ENCODE results near the gene RBMS3. TPM values are rescaled to one million over a fixed set of nuclear protein-coding genes. Genes with fewer than 3 reads are reported as not detected.
A peak's percentile ranks its signal among the peaks of the same experiment; 100 is the strongest.

Gene RBMS3
- total RNA-seq, 1 donor from 2014 or later: 0.47 TPM

GRCh38 chr3:29639578-29640290 lies 358.9 kb downstream of the RBMS3 start:
- no peak overlapping the region for H3K27ac Mint-ChIP-seq
- Histone ChIP-seq H3K79me2 (ENCODE audit: low read depth) (no peaks in the 10 kb centered on the region), H3K9me3 (ENCODE audit: low read depth) (no peaks in the 10 kb centered on the region), H3K4me1 (no peaks in the 10 kb centered on the region), H3F3A (ENCODE audit: low read depth) (peaks cover 9% of the 10 kb centered on the region), H3K4me2 (no peak overlapping the region), H2AFZ (replicated peaks) (no peak overlapping the region), H3K27me3 (no peaks in the 10 kb centered on the region), H3K27ac (no peak overlapping the region), H3K36me3 (no peaks in the 10 kb centered on the region), H4K20me1 (ENCODE audit: low read depth) (no peaks in the 10 kb centered on the region), H3K4me3 (no peak overlapping the region), H3K9ac (no peak overlapping the region)
- H3K4me3 Mint-ChIP-seq: no peak overlapping the region
- DNase-seq (ENCODE audit: low spot score): no peak
- H3K36me3 Mint-ChIP-seq: peaks cover 2% of the 10 kb centered on the region
- TF ChIP-seq EZH2phosphoT487 (IDR thresholded peaks at IDR 0.05): no peak
- no peak for TF ChIP-seq CTCF (IDR thresholded peaks at IDR 0.05)
- no peak for TF ChIP-seq EZH2 (IDR thresholded peaks at IDR 0.05)
- H3K4me1 Mint-ChIP-seq: peaks cover 18% of the 10 kb centered on the region
- peaks cover 2% of the 10 kb centered on the region for H3K27me3 Mint-ChIP-seq (ENCODE audit: insufficient read depth, low read depth)
- peaks cover 5% of the 10 kb centered on the region for H3K9me3 Mint-ChIP-seq

- Mint-ChIP-seq H3K27ac (no peak overlapping the region), H3K9me3 (no peaks in the 10 kb centered on the region), H3K4me3 (no peak overlapping the region), H3K4me1 (peaks cover 18% of the 10 kb centered on the region), H3K36me3 (no peaks in the 10 kb centered on the region), H3K27me3 (ENCODE audit: insufficient read depth, low read depth) (no peaks in the 10 kb centered on the region)
- no peak overlapping the region for H3K27ac ChIP-seq
- H3K4me2 ChIP-seq: no peak overlapping the region
- H2AFZ ChIP-seq (replicated peaks): no peak overlapping the region
- H3K4me1 ChIP-seq: no peaks in the 10 kb centered on the region
- H3K79me2 ChIP-seq (ENCODE audit: low read depth): no peaks in the 10 kb centered on the region
- no peaks in the 10 kb centered on the region for H4K20me1 ChIP-seq (ENCODE audit: low read depth)
- no peaks in the 10 kb centered on the region for H3K36me3 ChIP-seq
- DNase-seq (ENCODE audit: low spot score): no peak
- H3K4me3 ChIP-seq: no peak overlapping the region
- no peaks in the 10 kb centered on the region for H3K9me3 ChIP-seq (ENCODE audit: low read depth)
- no peaks in the 10 kb centered on the region for H3K27me3 ChIP-seq
- no peak overlapping the region for H3K9ac ChIP-seq
- peaks cover 9% of the 10 kb centered on the region for H3F3A ChIP-seq (ENCODE audit: low read depth)
- no peak for TF ChIP-seq CTCF (IDR thresholded peaks at IDR 0.05)
- no peak for TF ChIP-seq EZH2 (IDR thresholded peaks at IDR 0.05)
- TF ChIP-seq EZH2phosphoT487 (IDR thresholded peaks at IDR 0.05): no peak
These were observed 361.6 kb downstream of the RBMS3 start for GRCh38 chr3:29642393-29643033.

- Mint-ChIP-seq H3K9me3 (no peaks in the 10 kb centered on the region), H3K27ac (no peak overlapping the region), H3K4me1 (peaks cover 18% of the 10 kb centered on the region), H3K36me3 (no peaks in the 10 kb centered on the region), H3K27me3 (ENCODE audit: insufficient read depth, low read depth) (no peaks in the 10 kb centered on the region), H3K4me3 (no peak overlapping the region)
- Histone ChIP-seq H3K9ac (no peak overlapping the region), H3K4me3 (no peak overlapping the region), H3K27me3 (no peaks in the 10 kb centered on the region), H3K27ac (no peak overlapping the region), H3K9me3 (ENCODE audit: low read depth) (no peaks in the 10 kb centered on the region), H3K4me2 (no peak overlapping the region), H2AFZ (replicated peaks) (no peak overlapping the region), H3K36me3 (no peaks in the 10 kb centered on the region), H3K4me1 (no peaks in the 10 kb centered on the region), H4K20me1 (ENCODE audit: low read depth) (no peaks in the 10 kb centered on the region), H3F3A (ENCODE audit: low read depth) (peaks cover 9% of the 10 kb centered on the region), H3K79me2 (ENCODE audit: low read depth) (no peaks in the 10 kb centered on the region)
- peak; percentile 50 for DNase-seq (ENCODE audit: low spot score)
- TF ChIP-seq EZH2 (IDR thresholded peaks at IDR 0.05): no peak
- no peak for TF ChIP-seq CTCF (IDR thresholded peaks at IDR 0.05)
- TF ChIP-seq EZH2phosphoT487 (IDR thresholded peaks at IDR 0.05): no peak
These were observed 362.2 kb downstream of the RBMS3 start for GRCh38 chr3:29643034-29643425.
